HL-60/S4 treated with phorbol 12-myristate 13-acetate at 8.2 ng/mL for 4 days and 3 days (cell line): ENCODE results near the gene DAZAP1.

Experiments
- in situ Hi-C: fragments of 300-500 bp; cut with MboI; formaldehyde crosslinking; loops from 2 replicates; pipeline ENCODE4 v1.15.0; 2022; ENCODE audit warnings: low sequenced_read_pairs

DAZAP1 gene

DNA sequence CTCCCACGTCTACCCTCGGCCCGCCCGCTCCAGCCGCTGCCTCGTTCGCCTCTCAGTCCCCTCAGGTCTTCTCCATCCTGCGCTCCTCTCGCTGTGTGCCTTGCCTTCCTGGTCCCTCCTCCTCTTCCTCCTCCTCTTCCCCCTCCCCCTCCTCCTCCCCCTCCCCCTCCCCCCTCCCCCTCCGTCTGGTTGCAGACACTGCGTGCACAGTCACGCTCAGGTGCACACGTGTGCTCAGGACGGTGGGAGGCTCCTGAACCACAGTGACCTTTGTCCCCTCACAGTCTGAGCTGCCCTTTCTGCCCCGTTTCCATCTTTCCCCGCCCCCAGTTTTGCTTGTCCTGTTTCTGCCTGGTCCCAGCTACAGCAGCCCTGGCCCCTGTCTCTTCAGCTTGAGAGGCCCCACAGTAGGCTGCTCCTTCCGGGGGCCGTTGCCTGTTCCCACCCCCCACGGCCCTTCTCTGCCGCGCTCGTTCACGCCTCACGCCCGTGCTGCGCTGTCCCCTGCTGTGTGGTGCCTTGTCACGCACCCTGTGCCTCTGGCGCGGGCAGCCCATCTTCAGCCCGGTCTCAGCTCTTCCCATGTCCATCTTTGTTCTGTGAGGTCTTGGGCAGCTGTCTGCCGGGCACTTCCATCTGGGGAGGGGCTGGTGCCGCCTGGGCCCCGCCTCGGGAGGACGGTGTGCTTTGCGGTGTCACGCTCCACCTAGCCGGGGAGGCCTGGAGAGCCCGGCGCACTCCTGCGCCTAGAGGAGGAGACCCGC is 17.0 kb downstream of the DAZAP1 start:
- in situ Hi-C loops: no loop called here

DNA sequence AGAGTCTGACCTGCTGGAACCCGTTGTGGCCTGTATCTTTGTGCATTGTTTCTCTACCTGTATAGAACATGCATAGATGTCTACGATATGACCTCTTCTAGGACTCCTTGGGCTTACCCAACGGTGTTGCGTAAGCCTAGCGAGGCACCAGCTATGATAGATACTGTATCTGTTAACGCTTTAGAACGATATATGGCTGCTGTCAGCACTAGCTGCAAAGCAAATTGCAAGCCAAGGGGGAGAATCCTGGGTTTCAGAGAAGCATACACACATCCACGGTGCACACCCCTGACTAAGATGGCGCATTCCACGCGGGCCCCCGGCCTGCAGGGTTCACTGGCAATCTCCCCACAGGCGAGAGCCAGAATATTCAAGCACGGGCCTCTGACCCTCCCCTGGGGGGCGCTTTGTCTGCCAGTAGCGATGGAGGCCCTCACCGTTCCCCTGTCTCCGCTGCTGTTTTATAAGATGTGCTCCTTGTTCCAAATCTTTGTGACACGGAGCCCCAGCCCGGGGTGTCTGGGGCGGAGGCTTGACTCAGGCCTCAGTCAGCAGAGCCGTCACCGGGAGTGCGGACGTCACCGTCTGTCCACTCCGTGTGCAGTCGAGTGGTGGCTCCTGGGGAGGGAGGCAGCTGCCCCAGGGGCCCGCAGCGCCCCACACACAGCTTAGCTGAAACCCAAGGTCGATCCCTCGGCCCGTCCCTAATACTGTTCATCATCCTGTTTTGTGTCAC is 17.9 kb downstream of the DAZAP1 start:
- in situ Hi-C loops: no loop called here

DNA sequence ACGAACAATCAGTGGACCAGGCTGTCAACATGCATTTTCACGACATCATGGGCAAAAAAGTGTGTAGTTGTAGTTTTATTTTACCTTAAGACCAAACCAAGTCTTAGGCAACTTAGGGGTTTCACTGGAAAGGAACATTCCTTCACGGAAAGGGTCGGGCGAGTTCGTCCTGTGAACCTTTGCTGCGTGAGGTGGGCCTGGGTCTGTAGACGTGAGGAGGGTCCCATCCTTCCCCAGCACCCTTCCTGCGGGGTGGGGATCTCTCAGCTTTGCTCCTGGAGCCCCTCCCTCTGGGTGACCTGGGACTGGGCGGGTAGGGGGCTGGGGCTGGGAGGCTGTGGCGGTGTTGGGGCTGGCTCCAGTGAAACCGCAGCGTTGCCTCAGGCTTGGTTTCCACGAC is 18.5 kb downstream of the DAZAP1 start:
- in situ Hi-C loops: no loop called here

DNA sequence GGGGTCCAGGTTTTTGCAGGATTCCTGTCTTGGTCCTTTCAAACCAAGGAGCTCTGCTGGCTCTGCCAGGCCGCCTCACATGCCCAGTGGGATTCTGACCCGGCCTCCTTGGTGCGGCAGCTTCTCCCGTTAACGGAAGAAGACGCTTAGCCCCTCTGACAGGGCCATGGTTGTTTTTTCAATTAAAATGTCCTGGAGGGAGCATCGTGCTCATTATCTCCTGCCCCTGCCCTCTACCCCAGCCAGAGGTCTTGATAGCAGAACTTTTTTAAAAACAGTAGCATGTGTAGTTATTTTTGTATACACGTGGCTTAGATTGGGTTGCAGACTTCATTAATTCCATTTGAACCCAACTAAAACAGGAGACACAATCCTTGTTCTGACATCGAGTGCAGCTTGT is 19.4 kb downstream of the DAZAP1 start:
- in situ Hi-C loops: no loop called here

DNA sequence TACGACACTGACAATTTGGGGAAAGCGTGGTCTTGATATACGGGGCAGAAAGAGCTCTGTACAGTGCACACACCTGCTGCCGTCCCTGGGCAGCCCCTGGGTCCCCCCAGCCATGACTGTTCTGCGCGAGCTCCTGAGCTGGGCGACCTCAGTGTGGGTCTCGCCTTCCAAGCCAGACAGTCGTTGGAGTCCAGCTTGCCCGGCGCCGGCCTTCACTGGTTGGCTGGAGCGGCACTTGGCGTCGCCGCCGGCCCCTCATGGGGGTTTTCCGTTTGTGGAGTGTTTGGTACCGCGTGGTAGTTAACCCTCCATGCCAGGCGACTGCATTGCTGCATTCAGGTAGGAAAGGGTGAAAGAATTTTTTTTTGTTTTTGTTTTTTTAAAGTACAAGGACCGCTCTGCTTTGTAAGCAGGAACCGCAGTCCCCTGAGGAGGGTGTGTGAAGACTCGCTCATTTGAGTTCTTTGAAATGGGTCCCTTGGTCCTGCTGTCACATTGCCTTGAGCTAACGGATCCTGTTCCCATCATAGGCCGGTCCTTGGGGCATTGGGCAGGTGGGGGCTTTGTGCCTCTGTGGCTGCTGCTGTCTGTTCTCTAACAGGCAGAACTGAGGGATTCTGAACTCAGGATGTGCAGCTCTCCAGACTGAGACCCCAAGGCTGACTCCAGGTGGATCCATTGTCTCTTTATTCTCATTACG is 20.0 kb downstream of the DAZAP1 start:
- in situ Hi-C loops: no loop called here

DNA sequence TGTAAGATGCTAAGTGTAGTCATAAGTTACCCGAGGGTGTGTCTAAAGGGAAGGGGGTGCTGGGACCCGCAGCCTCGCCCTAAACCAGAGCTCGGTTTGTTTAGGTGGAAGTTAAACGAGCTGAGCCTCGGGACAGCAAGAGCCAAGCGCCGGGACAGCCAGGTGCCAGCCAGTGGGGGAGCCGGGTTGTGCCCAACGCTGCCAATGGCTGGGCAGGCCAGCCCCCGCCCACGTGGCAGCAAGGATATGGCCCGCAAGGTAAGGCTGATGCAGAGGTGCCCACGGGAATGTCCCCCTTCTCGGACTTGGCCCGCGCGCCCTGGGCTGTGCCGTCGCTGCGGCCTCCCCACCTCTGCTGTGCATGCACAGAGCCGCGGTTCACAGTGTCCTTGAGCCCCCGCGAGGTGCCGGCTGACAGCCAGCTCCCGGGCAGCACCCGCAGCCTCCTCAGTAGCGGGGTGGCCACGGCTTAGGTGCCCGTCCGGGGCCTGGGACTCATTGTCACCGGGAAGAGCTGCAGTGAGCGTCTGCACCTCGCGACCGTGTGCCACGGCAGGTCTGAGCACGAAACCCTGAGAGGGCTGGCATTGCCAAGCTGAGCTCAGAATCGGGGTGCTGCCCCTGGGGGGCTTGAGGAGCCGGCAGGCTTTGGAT is 21.5 kb downstream of the DAZAP1 start:
- in situ Hi-C loops: no loop called here

DNA sequence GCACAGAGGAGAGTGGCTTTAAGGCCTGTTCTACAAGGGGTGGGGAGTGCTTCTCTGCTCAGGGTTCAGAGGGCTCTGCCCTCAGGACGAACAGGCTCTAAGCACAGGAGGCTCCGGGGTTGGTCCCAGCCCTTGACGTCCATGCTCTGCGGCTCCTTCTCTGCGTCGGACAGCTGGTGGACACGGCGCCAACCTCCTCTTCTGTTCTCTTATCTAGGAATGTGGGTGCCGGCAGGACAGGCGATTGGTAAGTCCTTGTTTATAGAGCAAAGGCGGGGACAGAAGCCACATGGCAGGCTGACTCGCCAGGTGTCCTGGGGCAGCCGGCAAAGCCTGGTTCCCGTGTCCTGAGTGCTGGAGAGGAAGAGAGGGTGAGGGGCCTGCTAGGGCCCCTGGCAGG is 22.4 kb downstream of the DAZAP1 start:
- in situ Hi-C loops: no loop called here

DNA sequence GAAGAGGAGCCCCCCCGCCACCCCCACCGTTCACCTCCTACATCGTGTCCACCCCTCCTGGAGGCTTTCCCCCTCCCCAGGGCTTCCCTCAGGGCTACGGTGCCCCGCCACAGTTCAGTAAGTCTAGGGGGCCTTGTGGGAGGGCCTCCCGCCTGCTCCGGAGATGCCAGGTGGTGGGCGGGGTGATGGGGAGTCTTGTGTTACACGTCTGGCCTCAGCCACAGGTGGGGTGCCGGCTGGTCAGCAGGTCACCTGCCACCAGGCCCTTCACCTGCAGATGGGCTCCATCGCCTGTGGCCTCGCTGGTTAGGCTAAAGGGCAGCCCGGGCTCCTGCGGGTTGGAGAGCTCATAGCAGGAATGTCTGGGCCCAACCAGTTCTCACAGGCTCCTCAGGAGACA is 22.9 kb downstream of the DAZAP1 start:
- in situ Hi-C loops: no loop called here

DNA sequence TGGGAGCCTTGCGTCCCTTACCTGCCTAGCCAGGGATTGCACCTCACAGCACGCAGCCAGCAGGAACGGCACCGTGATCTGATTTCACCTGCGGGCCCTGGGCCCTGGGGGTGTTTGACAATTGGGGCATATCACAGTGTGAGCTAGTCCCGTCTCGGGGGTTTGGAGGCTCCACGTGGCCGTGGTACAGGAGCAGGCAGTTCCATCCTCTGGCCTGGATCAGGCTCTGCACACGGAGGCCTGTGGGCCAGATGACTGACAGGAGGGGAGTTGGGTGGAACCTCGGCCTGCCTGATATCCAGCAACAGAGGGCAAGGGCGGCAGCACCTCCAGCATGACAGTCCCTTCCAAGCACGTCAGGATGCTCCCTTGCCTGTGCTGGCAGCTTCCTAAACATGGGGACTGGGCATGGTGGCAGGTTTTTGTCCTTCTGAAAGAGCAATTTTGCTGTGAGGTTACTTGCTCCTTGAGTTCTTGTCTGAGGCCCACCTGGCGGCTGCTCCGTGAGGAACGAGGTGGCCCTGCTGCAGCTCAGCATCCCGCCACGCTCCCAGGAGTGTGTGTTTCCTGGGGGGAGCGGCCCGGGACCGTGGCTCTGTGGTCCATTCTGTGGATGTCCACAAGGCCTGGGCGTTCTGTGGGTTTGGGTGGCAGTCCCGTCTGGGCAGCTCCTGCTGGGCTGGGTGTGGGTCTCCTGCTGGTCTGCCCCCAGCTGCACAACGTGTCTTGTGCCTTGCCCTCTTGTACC is 24.5 kb downstream of the DAZAP1 start:
- in situ Hi-C loops: no loop called here

DNA sequence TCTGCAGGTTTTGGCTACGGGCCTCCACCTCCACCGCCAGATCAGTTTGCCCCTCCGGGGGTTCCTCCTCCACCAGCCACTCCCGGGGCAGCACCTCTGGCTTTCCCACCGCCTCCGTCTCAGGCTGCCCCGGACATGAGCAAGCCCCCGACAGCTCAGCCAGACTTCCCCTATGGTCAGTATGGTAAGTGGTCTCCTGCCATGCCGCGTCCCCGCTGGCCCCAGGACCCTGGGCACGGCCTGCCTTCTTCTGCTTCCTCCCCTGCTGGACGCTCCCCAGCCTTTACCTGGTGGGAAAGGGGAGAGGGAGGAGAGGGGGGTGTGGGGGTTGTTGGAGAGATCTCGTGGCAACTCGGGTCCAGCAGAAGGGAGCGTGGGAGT is 25.1 kb downstream of the DAZAP1 start:
- in situ Hi-C loops: no loop called here

DNA sequence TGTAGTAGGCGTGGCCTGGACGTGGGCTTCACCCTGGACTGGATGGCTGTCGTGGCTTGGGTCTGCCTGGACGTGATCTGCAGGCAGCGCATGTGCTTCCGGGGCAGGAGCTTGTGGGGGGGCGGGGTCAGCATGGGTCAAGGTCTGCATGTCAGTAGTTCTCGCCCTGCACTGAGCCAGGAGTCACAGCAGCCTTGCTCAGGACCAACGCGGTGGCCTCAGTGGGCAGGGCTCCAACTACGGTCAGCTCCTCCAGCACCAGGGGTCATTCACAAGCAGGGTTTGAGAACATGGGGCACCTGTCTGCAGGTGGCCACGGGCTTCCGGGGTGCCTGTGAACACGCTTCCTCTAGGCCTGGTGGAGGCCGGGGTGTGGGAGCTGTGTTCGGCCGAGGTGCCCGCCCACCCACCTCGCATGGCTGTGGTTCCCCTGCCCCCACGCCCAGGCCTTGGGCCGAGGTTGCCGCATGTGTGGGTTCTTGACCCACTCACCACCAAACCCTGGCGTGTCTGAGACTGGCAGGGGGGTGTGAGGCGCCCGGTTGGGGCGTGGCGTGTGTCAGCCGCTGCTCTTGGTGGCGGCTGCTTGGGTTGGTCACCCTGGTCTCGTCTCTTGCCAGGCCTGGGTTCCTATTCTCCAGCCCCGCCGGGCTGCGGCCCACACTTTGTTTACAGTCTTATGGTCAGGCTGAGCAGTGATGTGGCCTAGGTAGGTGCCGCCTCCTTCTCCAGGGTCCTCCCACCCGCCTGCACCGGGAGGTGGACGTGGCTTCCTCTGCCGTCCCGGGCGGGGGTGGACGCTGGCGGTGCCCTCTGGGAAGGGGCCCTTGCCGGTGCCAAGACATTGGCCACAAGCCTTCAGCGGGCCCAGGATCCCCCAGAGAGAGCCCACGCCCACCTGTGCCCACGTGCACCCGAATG is 26.0 kb downstream of the DAZAP1 start:
- in situ Hi-C loops: no loop called here

DNA sequence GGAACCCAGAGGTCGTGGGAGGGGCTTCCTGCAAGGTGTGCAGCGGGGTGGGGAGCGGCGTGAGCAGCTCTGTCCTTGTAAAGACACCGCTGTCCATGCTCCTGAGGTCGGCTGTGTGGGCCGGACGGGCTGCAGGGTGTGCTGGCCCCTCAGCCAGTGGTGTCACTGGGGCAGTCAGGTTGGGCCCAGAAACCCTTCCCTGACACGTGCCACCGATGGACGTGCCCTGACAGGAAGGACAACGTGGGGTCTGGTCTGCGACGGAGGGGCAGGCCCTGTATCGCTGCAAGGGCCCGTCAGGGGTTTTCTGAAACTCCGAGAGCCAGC is 26.6 kb downstream of the DAZAP1 start:
- in situ Hi-C loops: no loop called here

DNA sequence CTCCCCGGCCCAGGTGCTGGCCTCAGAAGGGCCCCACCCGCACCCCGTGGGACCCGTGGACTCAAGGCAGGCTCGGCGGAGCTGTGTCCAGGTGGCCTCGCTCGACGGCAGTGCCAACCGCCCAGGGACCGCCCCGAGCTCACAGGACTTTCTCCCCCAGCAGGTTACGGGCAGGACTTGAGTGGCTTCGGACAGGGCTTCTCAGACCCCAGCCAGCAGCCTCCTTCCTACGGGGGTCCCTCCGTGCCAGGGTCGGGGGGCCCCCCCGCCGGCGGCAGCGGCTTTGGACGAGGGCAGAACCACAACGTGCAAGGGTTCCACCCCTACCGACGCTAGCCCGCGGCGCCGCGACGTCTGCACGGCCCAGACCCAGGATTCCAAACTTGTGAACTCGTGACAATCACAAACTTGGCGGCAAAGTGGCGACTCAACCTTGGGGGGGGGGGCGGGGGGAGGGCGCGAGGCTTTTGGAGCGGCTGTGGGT is 27.2 kb downstream of the DAZAP1 start:
- in situ Hi-C loops: no loop called here

DNA sequence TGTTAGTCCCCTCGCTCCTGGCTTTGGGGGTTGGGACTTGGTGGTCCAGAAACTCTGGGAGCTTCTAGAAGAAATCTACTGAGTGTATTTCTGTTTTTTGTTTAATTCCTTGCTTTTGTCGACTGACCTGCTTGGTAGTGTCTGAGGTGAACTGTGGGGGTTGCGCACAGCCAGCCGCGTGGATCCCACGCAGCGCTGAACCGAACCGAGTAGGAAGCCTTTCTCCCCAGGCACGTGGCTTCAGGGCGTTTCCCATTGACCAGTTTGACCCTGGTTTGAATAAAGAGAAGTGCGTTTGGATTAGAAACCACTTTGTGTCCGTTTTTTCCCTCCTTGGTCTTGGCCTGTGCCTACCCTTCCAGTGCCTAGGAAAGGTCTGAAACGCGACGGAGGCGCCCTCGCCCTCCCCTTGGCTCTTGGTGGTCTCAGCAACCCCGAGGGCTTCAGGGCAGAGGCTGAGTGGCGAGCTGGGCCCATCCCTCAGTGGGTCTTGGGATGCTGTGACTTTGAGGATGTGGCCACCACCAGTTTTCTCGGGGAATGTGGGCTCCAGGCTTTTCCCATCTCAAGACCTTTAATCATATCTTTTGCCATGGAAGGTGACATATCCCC is 28.1 kb downstream of the DAZAP1 start:
- in situ Hi-C loops: no loop called here

DNA sequence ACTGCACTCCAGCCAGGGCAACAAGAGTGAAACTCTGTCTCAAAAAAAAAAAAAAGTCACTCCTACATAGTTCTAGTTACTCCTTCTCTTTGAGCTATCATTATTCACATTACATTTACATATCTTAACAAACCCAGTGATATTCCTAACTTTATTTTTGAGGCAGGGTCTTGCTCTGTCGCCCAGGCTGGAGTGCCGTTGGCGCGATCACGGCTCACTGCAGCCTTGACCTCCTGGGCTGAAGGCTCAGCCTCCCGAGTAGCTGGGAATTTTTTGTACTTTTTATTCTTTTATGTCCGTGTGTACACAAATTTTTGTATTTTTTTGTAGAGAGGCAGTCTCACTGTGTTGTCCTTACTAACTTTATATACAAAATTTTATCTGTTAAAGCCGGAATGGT is 30.2 kb downstream of the DAZAP1 start:
- in situ Hi-C loops: no loop called here

DNA sequence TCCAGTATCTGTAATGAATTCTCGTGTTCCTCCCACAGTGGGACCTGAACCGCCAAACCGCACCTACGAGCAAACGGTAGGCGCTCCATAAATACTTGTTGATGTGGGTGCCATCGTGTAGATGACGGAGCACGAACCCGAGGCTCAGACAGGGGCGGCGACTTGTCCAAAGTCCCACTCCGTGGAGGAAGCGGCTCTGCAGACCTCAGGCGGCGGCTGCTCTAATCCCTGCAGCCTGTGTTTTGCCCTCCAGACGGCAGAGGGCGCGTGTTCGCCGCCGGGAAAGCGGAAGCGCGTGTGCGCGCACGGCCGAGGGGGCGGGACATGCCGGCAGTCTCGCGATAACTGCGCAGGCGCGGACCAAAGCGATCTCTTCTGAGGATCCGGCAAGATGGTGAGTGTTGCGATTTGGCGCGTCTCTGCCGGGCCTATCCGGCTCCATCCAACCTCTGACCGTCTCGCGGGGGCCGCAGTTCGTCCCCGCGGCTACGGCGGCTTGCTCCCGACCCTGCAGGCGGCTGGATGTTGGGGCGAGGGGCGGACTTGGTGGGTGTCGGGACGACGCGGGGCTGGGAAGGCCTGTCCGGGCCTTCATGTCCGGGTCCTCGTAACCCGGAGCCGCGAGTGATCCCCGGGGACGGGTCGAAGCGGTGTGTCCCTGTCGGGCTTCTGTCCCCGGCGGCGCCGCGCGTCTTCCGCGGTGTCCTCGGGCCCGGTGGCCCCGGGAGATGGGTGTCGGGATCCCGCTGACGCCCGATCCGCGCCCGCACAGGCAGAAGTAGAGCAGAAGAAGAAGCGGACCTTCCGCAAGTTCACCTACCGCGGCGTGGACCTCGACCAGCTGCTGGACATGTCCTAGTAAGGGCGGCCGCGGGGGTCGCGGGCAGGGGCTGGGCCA is 30.9 kb downstream of the DAZAP1 start, which contains the start of gene RPS15:
TSS of gene RPS15 (plus strand) at position 362 of the 898 bp plus-strand sequence. CDS start at position 392, 30 bp downstream.
- in situ Hi-C loops: no loop called here

DNA sequence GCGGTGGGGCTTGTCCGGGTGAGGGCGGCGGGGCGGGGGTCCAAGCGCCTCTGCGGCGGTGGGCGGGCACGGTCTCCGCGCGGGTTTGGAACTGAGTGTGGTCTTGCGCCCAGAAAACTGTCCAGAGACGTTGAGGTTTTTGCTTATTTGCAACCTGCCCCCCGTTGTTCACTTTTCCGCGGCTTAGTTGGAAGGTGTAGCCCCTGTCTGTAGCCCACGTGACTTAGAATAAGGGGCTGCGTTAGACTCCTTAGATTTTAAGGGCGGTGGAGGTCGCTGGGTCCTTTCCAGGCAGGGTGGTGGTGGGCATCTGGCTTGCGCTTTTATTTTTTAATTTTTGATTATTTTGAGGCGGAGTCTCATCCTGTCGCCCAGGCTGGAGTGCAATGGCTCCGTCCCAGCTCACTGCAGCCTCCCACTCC is 31.6 kb downstream of the DAZAP1 start:
- in situ Hi-C loops: no loop called here
